Endodermal cell (in vitro differentiated cells): Measurements from ENCODE around the gene LSM7. TPM values are rescaled to one million over a fixed set of nuclear protein-coding genes. Genes with fewer than 3 reads are reported as not detected.

ENCODE experiments used
- DNase-seq: peaks from one replicate; pipeline ENCODE4 v3.0.0-alpha.2; 2017
- H3K27ac ChIP-seq: 2 replicates; pipeline ENCODE4 v1.5.1; 2013; ENCODE audit warnings: mild to moderate bottlenecking, low read depth, low read length, moderate library complexity
- H3K27me3 ChIP-seq: 2 replicates; pipeline ENCODE4 v1.6.1; 2013; ENCODE audit warnings: mild to moderate bottlenecking, low read length, moderate library complexity; ENCODE audit not compliant: insufficient read depth, control insufficient read depth, poor library complexity, severe bottlenecking
- H3K36me3 ChIP-seq: 2 replicates; pipeline ENCODE4 v1.7.0; 2013; ENCODE audit warnings: mild to moderate bottlenecking, low read length, moderate library complexity; ENCODE audit not compliant: control insufficient read depth, insufficient read depth
- H3K4me1 ChIP-seq: one replicate; pipeline ENCODE4 v1.7.0; 2013; ENCODE audit warnings: low read length; ENCODE audit not compliant: control insufficient read depth, insufficient read depth
- H3K4me3 ChIP-seq: 2 replicates; pipeline ENCODE4 v1.5.1; 2013; ENCODE audit warnings: mild to moderate bottlenecking, low read length, moderate library complexity
- H3K9ac ChIP-seq: 2 replicates; pipeline ENCODE4 v1.6.1; 2013; ENCODE audit warnings: mild to moderate bottlenecking, low read length, moderate library complexity; ENCODE audit not compliant: poor library complexity, severe bottlenecking; ENCODE audit errors: extremely low read depth
- H3K9me3 ChIP-seq: 2 replicates; pipeline ENCODE4 v1.6.1; 2013; ENCODE audit warnings: mild to moderate bottlenecking, low read length, moderate library complexity; ENCODE audit not compliant: control insufficient read depth
- H3K27ac Mint-ChIP-seq: 2 replicates; pipeline ENCODE4 v1.8.0; 2020; ENCODE audit warnings: mixed read lengths
- H3K27me3 Mint-ChIP-seq: 2 replicates; pipeline ENCODE4 v1.8.0; 2021; ENCODE audit warnings: mild to moderate bottlenecking, mixed read lengths; ENCODE audit not compliant: insufficient read depth
- H3K36me3 Mint-ChIP-seq: 2 replicates; pipeline ENCODE4 v1.8.0; 2020; ENCODE audit warnings: low read depth, mixed read lengths
- H3K4me1 Mint-ChIP-seq: 2 replicates; pipeline ENCODE4 v1.8.0; 2020; ENCODE audit warnings: mixed read lengths
- H3K4me3 Mint-ChIP-seq: 2 replicates; pipeline ENCODE4 v1.8.0; 2020; ENCODE audit warnings: mild to moderate bottlenecking, moderate library complexity, mixed read lengths
- H3K9me3 Mint-ChIP-seq: 2 replicates; pipeline ENCODE4 v1.8.0; 2020; ENCODE audit warnings: mild to moderate bottlenecking, mixed read lengths
- CTCF ChIP-seq: fragments of 200-600 bp; sonication (generic); conservative IDR thresholded peaks from 2 replicates; pipeline ENCODE4 v1.5.0; 2021; ENCODE audit warnings: antibody characterized with exemption, mild to moderate bottlenecking
- WGBS, 2 experiments: methylation state at CpG; one replicate each; pipeline versions ENCODE4 v1.1.5 to v1.1.7; 2013; ENCODE audit warnings: missing lambda C conversion rate in 2 of 2, mixed read lengths in 1 of 2; ENCODE audit not compliant: insufficient coverage in 1 of 2, insufficient read length in 1 of 2; 5-methylcytosine and 5-hydroxymethylcytosine counted together
- long read RNA-seq, 4 experiments: library from polyadenylated mRNA in 2 of 4; library from RNA in 1 of 4; library from capped mRNA in 1 of 4; stranded (forward) in 3 of 4; unstranded in 1 of 4; transcript quantifications; one replicate each; pipeline ENCODE4 v2.0.0, GENCODE V29; 2020 to 2021; ENCODE audit warnings: inconsistent platforms in 1 of 4
- polyA plus RNA-seq, 2 experiments: library from polyadenylated mRNA; stranded (reverse); fragments of 50-300 nt; gene quantifications; one replicate each; pipeline ENCODE4 v1.2.3, GENCODE V29; 2013
- total RNA-seq, 2 donors: library from RNA; stranded (reverse); fragmentation: NEBNext Ultra II Directional in 1 of 2; extraction: Animal tissue kit (Norgen Biotek cat#: 25700) in 1 of 2; gene quantifications; 2 replicates in 1 of 2; 3 replicates in 1 of 2; pipeline ENCODE4 v1.2.1, GENCODE V29; 2021

The LSM7 gene
- total RNA-seq: 100 to 1,000 TPM; 141 to 149 TPM
- polyA plus RNA-seq (2013, experiment 1 of 2): 215 TPM
- 206 TPM for polyA plus RNA-seq (2013, experiment 2 of 2)
- long read RNA-seq, experiment 1, transcript LSM7-204 (3 exons, 575 nt): major isoform, 39 of 53 reads
- long read RNA-seq, experiment 1, partial matches to known transcripts: 10 of 53 reads
- long read RNA-seq, experiment 1, other reads (novel, unspliced or antisense): 1 of 53 reads
- long read RNA-seq, experiment 2, transcript LSM7-203 (4 exons, 512 nt): minor isoform, 8 of 109 reads
- long read RNA-seq, experiment 2, transcript LSM7-204 (3 exons, 575 nt): minor isoform, 12 of 109 reads
- long read RNA-seq, experiment 2, transcript LSM7-201 (4 exons, 529 nt): major isoform, 83 of 109 reads
- long read RNA-seq, experiment 2, partial matches to known transcripts: 3 of 109 reads
- long read RNA-seq, experiment 2, other reads (novel, unspliced or antisense): 1 of 109 reads
- long read RNA-seq, experiment 3, transcript LSM7-201 (4 exons, 529 nt): major isoform, 27 of 36 reads
- long read RNA-seq, experiment 3, partial matches to known transcripts: 1 of 36 reads
- long read RNA-seq, experiment 3, other reads (novel, unspliced or antisense): 2 of 36 reads
- long read RNA-seq, experiment 4, partial matches to known transcripts: 0 of 3 reads
- long read RNA-seq, experiment 4, other reads (novel, unspliced or antisense): 0 of 3 reads

- peak within 1 kb of the TSS; percentile 72 for H3K9ac ChIP-seq
- Mint-ChIP-seq H3K4me3 (peak within 1 kb of the TSS; percentile 92), H3K36me3 (peaks cover 17% of the 10 kb centered on the region), H3K4me1 (peaks cover 35% of the 10 kb centered on the region), H3K27ac (peak within 1 kb of the TSS; percentile 98), H3K27me3 (no peaks in the 10 kb centered on the region), H3K9me3 (no peaks in the 10 kb centered on the region)
- H3K9me3 ChIP-seq: no peaks in the 10 kb centered on the region
- H3K4me3 ChIP-seq: peak within 1 kb of the TSS; percentile 81
- 0% methylated on average over 62 to 89 of the region's 89 CpGs for WGBS, 2 experiments
- peaks cover 8% of the 10 kb centered on the region for H3K36me3 ChIP-seq
- peak; percentile 93 for DNase-seq
- peaks cover 7% of the 10 kb centered on the region for H3K4me1 ChIP-seq
- no peaks in the 10 kb centered on the region for H3K27me3 ChIP-seq
- H3K27ac ChIP-seq: peak within 1 kb of the TSS; percentile 94
- no peak for TF ChIP-seq CTCF
These were observed at the start of gene LSM7, which contains the start of gene SPPL2B for GRCh38 chr19:2328401-2329148. TSS of gene LSM7 (minus strand) at chr19:2328586. CDS start at chr19:2328566, 20 bp downstream. TSS of gene SPPL2B (plus strand) at chr19:2328684. CDS start at chr19:2328710, 26 bp downstream.

GRCh38 chr19:2376784-2377519 is 48.6 kb upstream of the LSM7 start:
- Mint-ChIP-seq H3K4me3 (no peak overlapping the region), H3K36me3 (no peaks in the 10 kb centered on the region), H3K4me1 (no peaks in the 10 kb centered on the region), H3K9me3 (peaks cover 25% of the 10 kb centered on the region), H3K27me3 (peaks cover 11% of the 10 kb centered on the region), H3K27ac (no peak overlapping the region)
- no peak overlapping the region for H3K9ac ChIP-seq
- H3K36me3 ChIP-seq: no peaks in the 10 kb centered on the region
- no peak overlapping the region for H3K27ac ChIP-seq
- WGBS, 2 experiments: 84 to 96% methylated on average over 8 to 15 of the region's 15 CpGs
- peaks cover 5% of the 10 kb centered on the region for H3K9me3 ChIP-seq
- DNase-seq: no peak
- TF ChIP-seq CTCF: no peak
- H3K4me3 ChIP-seq: no peak overlapping the region
- no peaks in the 10 kb centered on the region for H3K4me1 ChIP-seq
- no peaks in the 10 kb centered on the region for H3K27me3 ChIP-seq
